Measurements from ENCODE around the gene MRGPRF.
A peak's percentile ranks its signal among the peaks of the same experiment; 100 is the strongest.

MRGPRF gene

GRCh38 chr11:69022260-69022659, 9.2 kb upstream of the MRGPRF start:
- DNase-seq (ENCODE audit: low read depth) = peak; percentile 70

- peak; percentile 44 for DNase-seq (ENCODE audit: low read depth)
Observed at GRCh38 chr11:69018924-69019323, 5.9 kb upstream of the MRGPRF start.

GRCh38 chr11:69017951-69018350, 4.9 kb upstream of the MRGPRF start:
- no peak for DNase-seq (ENCODE audit: low read depth)

- DNase-seq (ENCODE audit: low read depth) = no peak
Observed at GRCh38 chr11:69014898-69015549, 2.0 kb upstream of the MRGPRF start.

GRCh38 chr11:69014084-69014851, 1.2 kb upstream of the MRGPRF start:
- no peak for DNase-seq (ENCODE audit: low read depth)

- DNase-seq (ENCODE audit: low read depth) = peak; percentile 66
Observed at GRCh38 chr11:69012092-69013008, 696 bp downstream of the MRGPRF start.

GRCh38 chr11:69011624-69012091, 1.4 kb downstream of the MRGPRF start:
- DNase-seq (ENCODE audit: low read depth) = no peak

- DNase-seq (ENCODE audit: low read depth) = peak; percentile 74
Observed at GRCh38 chr11:69010964-69011623, 2.0 kb downstream of the MRGPRF start.

- DNase-seq (ENCODE audit: low read depth) = no peak
Observed at GRCh38 chr11:69010361-69010891, 2.6 kb downstream of the MRGPRF start.

GRCh38 chr11:69009441-69010211, 3.4 kb downstream of the MRGPRF start:
- DNase-seq (ENCODE audit: low read depth) = no peak

GRCh38 chr11:69008737-69009440, 4.2 kb downstream of the MRGPRF start:
- DNase-seq (ENCODE audit: low read depth) = peak; percentile 97

- DNase-seq (ENCODE audit: low read depth) = peak; percentile 51
Observed at GRCh38 chr11:69007975-69008381, 5.1 kb downstream of the MRGPRF start.

- DNase-seq (ENCODE audit: low read depth) = no peak
Observed at GRCh38 chr11:69006816-69007215, 6.2 kb downstream of the MRGPRF start.

- DNase-seq (ENCODE audit: low read depth) = no peak
Observed at GRCh38 chr11:69005631-69006368, 7.2 kb downstream of the MRGPRF start.

- DNase-seq (ENCODE audit: low read depth) = no peak
Observed at GRCh38 chr11:69005183-69005630, 7.8 kb downstream of the MRGPRF start.

GRCh38 chr11:69004411-69005182, 8.4 kb downstream of the MRGPRF start:
- DNase-seq (ENCODE audit: low read depth) = no peak

GRCh38 chr11:69003866-69004367, 9.1 kb downstream of the MRGPRF start:
- no peak for DNase-seq (ENCODE audit: low read depth)

GRCh38 chr11:69003301-69003865, 9.7 kb downstream of the MRGPRF start:
- DNase-seq (ENCODE audit: low read depth) = no peak

All from amniotic epithelial cell (primary cell).